Inflammatory macrophage treated with lipopolysaccharide for 4 hours (primary cell): ENCODE measurements around the gene GOLIM4.
A peak's percentile ranks its signal among the peaks of the same experiment; 100 is the strongest.

ENCODE experiments used
- DNase-seq: peaks from one replicate; pipeline ENCODE4 v3.0.0-alpha.2; 2020

The GOLIM4 gene

DNA sequence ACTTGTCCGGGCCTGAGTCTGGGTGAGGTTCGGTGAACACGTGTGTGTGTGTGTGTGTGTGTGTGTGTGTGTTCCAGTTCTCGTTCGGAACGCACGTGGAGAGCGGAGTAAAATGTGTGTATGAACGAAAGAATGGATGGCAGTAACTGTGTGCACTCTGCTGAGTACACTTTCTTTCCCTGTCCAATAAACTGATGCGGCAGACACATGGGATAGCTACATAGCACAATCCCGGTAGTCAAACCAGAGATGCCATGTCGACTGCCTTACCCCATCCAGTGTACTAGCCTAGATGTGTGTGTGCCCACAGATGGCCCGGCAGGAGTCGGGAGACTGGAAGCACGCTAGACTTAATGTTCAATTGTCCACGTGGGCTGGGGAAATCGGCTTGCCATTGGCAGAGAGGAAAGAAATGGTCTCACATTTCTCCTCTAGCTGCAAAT, 507 bp upstream of the GOLIM4 start:
- peak; percentile 65 for DNase-seq

DNA sequence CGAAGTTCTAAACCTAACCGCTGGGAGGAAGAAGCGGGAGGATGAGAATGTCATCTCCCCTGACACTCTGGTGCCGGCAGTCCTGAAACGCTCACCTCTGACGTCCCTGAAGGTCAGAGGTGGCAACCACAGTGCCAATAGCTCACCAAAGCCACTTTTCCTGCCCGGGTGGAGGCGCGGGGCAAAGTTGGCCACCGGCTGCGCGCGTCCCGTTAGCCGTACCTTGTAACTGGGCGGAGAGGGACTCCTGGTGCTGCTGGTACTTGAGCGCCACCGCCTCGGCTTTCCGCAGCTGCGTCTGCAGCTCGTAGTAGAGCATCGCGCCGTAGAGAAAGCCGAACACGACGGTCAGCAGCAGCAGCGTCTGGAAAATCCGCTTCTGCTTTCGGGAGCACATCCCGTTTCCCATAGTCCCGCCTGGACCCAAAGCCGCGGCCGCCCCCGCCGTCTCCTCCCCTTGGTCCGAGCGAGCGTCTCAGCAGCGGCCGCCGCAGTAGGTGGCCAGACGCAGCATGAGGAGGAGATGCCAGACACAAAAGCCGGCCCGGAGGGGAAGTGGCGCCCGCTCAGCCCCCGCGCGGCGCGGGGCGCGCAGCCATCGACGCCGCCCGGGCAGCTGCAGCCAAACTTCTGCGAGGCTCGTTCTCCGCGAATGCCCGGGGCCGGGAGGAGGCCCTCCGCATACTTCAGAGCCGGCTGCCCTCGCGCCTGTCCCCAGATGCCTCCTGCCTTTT, 680 bp downstream of the GOLIM4 start:
- peak; percentile 86 for DNase-seq

GRCh38 chr3:168094580-168094876, 1.2 kb downstream of the GOLIM4 start:
- DNase-seq = no peak

DNA sequence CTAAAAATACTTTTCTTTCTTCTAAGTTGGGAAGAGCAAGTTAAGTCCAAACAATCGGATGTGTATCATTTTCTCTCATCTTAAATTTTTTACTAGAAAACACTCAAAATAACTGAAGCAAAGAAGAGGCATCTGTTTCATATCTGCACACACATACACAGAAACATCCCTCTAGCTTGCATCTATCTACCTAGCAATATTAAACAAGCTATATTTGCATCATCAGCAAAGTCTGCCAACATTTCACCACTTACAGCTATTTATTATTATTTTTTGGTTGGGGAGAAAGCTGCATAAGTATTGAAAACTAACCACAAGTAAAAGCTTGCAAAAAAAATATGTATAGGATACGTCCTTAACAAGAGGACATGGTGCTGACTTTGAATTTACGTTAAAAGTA, 1.9 kb downstream of the GOLIM4 start:
- DNase-seq = no peak

GRCh38 chr3:168093229-168093628, 2.5 kb downstream of the GOLIM4 start:
- DNase-seq = no peak

DNA sequence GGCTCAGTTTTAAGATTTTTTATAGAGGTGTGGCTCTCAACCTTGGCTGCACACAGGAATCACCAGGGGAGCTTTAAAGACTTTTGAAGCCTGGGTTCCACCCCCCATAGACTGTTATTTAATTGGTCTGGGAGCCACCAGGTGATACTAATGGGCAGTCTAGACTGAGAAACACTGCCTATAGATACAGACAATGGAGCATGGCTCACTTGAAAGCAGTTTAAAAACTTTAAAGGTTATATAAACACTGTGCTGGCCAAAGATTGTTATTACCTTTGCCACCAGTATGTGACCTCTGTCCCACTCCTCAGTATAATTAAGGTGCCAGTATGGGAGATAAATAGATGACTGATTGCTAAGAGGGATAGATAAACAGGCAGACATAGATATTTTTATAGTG, 3.8 kb downstream of the GOLIM4 start:
- no peak for DNase-seq

DNA sequence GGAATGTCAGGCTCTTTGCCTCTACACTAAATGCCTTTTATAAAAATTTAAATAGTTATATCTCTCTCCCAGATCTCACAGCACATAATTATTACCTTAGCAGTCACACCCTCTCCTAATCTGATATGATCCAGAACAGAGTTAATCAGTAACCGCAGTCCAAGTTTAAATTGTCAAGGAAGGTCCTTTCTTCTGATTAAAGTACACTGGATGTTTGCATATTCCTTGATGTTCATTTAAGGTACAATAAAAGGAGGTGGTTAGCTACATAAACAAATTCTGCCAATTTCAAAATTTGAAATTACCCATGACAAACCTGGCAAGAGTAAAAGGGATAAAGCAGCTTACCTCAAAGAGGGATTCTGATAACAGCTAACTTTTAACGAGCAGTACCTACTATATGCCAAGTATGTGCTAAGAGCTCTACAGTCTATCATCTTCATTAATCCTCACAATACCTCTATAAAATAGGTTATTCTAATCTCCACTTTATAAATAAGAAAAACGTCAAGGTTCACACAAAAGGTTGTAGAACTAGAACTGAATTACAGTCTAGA, 4.3 kb downstream of the GOLIM4 start:
- DNase-seq = no peak

DNA sequence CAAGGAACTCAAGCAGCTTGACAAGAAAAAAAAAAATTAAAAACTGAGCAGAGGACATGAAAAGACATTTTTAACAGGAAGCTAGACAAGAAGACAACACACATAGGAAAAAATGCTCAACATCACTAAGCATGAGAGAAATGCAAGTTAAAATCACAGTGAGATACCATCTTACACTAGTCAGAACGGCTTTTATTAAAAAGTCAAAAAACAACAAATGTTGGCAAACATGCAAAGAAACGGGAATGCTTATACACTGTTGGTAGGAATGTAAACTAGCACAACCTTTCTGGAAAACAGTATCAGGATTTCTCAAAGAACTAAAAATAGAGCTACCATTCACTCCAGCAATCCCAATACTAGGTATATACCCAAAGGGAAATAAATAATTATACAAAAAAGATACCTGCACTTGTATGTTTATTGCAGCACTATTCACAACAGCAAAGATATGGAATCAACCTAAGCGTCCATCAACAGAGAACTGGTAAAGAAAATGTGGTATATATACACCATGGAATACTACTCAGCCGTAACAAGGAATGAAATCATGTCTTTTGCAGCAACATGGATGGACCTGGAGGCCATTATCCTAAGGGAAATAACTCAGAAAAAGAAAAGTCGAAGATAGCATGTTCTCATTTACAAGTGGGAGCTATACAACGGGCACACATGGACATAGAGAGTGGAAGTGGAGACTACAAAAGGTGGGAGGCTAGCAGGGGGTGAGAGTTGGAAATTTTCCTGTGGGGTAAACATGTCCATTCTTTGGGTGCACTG, 5.2 kb downstream of the GOLIM4 start:
- DNase-seq = no peak

- DNase-seq = no peak
Measured at GRCh38 chr3:168089179-168089771, 6.4 kb downstream of the GOLIM4 start.

DNA sequence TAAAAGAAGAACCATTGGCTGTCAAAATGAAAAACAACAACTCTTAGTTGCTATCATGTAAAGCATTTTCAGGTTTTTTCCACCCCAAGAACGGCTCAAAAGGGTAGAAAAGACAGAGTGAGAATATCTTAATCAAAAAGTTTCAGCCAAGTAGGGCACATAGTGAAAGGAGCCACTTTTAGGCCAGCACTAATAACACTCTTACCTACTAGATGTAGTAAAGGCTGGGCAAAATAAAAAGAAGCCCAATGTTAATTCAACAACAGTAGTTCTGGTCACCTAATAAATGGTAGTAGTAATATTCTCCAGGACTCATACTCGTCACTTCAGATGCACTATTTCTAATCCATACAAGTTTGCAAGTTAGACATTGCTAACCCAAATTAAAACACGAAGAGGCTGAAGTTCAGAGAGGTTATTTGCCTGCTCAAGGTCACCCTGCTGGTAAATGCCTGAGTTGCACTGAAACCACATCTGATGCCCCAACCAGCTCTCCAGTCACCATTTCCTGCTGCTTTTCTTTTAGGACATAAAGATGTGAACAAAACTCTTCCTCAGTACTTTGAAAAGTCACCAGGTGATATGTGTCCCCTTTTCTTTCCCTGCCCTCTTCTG, 7.5 kb downstream of the GOLIM4 start:
- DNase-seq = peak; percentile 24

GRCh38 chr3:168087539-168087938, 8.2 kb downstream of the GOLIM4 start:
- DNase-seq = no peak

DNA sequence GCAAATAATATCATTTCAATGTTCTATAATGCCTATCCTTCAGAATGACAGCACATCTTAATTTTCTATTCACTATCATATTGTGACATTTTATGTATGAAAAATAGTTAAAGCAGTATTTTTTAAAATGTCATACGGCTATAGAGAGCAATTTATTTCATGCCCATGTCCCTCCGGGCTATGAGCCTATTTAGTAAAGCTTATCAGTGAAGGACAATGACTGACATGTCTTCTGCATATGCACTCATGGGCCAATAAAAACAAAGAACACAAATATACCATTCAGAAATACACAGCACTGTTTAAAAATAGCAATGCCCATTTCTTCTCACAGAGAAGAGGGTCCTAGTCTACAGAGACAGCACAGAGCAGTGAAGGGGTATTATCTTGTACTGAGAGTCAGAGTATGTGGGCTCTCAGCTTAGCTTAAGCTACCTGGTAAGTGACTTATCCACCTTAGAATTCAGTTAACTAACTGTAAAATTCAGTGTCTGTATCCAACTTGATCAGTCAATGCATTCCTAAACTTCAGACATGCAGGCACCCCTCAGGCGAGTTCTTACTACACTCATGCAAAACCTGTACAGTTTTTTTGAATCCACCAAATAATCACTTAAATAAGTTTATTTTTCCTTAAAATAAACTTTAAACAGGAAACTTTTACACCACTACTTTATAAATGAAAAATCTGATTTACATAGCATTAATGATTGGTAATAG, 9.0 kb downstream of the GOLIM4 start:
- no peak for DNase-seq

DNA sequence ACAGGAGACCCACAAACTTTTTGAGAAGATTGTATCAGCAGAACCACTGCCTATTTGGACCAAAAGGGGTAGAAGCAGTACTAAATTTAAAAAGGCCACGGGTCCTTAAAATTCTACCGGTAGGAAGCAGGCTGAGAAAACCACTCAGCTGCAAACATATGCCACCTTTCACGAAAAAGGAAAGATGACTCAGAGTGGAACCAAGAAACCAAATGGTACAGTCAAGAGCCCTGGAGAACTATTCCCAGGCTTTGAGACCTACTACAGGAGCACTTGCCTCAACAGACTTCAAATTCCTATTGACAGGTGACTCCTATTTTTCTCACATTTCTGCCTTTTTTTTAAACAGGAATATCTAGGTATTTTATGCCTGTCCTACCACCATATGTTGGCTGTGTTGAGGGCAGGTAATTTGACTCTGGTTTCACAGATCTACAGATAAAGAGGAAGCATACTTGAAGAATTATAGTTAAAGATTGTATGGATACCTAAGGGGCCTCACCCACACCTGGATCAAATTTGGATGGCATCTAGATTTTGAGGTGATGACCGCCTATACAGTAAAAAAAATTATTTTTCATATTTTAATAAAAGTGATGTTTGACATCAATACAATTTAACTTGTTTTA, 10.1 kb downstream of the GOLIM4 start:
- no peak for DNase-seq

DNA sequence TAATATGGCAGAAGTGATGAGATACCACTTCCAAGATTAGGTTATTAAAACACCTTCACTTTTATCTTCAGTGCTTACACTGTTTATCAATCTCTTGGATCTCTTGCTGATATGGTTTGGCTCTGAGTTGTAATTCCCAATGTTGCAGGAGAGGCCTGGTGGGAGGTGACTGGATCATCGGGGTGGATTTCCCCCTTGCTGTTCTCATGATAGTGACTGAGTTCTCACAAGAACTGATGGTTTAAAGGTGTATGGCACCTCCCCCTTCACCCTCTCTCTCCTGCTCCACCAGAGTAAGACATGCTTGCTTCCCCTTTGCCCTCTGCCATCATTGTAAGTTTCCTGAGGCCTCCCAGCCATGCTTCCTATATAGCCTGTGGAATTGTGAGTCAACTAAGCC, 11.8 kb downstream of the GOLIM4 start:
- no peak for DNase-seq

DNA sequence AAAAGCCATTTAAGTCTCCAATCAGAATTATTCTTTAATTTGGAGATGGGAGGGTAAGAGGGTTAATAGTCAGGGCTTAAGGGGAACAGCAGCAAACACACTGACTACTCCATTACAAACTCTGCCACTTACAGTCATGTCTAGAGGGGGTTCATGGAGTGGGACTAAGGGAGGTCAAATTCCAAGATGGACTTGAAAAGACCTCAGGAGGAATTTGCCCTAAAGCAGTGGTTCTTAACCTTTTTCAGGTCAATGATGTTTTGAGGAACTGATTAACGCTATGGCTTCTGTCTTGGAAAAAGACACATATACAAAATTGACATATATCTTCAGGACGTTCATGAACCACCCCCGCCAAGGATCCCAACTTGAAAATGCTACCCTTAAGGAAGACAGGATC, 13.9 kb downstream of the GOLIM4 start:
- no peak for DNase-seq

DNA sequence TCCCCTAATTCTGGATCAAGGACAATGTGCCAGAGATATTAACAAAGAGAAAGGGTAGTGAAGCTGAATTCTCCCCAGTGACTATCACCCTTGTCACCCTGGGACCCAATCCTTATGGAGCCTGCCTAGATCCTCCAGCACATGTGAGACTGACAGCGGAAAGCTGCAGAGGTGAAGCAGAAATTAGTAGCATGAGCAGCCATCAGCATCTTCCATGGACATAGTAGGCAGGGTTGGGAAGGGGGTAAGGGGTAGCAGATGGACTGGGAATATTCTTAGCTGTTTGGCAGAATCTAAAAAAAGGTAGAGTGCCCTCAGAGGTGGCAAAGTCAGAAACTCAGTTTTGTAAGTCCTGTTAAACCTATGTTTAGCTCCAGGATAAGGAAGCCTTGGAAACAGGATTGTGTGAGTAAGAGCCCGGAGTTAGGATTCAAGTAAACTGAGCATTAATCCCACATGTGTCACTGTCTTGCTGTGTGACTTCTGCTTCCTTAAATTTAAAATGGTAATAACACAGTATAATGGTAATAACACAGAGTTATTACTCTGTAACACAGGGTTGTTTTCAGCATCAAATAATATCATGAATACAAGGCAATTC, 14.5 kb downstream of the GOLIM4 start:
- DNase-seq = no peak

DNA sequence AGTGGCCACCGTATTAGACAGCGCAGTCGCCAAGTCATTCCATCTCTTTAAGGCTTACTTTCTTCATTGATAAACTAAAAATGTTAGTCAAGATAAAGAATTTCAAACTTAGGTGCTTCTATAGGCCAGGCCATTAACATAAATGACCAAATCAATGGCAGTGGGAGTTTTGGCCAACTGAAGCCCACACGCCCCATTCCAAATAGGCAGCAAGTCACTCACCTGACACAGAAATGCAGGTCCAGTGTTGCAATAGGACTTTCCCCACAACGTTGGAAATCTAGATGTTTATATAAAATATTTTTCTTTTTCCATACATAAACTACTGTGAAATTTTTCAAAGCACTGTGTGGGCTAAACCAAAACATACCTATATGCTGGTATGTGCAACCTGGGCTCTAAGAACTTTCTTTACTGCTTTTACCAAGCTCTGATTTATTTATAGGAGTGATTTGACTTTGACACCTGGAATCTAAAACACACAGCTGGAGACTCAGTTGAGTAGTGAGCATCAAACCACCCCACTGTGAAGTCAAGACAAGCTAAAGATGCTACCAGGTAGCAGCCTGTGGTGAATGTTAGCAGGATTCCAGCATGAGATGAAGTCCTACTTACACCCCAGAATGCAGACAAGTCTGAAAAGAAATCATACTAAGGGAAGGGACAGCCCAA, 15.1 kb downstream of the GOLIM4 start:
- DNase-seq = no peak

DNA sequence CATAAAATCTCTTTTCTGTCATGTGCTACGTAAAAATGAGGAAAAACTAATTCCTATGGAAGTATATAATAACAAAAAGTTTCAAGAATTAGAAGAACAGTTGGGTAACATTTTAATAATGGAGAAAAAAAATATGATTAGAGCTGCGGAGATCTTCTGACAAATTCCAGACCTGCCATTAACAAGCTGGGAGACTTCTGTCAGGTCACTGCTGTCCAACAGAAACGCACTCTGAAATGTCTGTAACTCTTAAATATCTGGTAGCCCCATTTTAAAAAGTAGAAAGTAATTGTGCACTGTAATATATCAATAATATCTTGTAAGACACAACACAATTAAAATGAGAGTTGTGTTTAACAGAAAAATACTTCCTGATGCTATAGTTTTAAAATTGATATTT, 15.7 kb downstream of the GOLIM4 start:
- no peak for DNase-seq

DNA sequence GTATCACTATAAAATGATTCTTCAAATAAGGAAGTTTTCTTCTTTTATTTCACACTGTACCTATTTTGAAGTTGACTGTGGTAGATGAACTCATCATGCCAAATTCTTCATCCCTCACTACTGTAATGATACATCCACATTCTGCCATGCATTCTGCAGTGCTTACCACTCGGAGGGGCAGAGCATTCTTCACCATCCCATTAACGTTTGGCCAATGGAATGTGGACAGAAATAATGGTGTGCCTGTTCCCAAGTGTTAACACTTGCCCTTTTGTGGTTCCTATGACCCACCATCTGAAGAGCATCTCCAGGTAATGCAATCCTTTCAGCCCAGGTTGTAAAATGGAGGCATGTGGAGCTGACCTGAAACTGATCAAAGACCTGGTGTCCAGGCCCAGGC, 18.6 kb downstream of the GOLIM4 start:
- DNase-seq = no peak

DNA sequence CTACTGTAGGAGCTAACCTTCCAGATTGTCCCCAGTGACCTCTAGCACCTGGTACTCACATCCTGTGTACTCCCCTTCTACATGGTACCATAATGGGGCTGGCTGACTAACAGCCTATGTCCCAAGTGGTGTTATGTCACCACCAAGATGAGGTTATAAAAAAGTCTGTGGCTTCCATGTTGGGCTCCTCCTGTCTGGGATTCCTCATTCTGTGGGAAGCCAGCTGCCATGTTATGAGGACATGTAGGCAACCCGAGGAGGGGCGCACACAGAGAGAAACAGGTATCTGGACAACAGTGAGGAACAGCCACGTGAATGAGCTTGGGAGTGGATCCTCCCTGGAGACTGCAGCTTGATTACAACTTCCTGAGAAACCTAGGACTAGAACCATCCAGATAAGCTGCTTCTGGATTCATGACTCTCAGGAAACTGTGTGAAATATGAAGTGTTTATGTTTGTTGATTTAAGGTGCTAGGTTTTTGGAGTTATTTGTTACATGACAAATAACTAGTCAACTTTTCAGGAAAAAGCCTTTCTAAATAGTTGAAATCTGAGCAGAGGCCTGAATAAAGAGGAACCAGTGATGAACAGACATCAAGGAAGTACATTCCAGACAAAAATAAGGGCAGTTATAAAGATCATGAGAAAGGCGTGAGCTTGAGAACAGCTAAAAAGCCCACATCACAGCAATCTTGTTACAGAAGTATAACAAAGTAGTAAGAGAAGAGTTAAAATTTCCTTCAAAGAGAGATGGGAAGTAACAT, 21.7 kb downstream of the GOLIM4 start:
- peak; percentile 52 for DNase-seq

DNA sequence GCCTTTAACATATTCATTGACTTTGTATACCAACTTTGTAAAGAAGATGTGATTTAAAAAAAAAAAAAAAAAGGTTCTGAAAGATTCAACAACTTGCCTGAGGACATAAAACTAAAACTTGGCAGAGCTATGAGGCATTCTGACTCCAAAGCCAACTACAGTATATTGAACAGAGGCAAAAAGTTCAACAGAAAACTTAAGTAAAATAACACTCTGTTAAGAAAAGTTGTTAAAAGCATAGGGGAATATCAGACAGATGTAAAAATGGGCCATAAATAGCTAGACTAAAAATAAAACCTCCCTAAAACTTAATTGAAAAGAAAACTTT, 23.4 kb downstream of the GOLIM4 start:
- DNase-seq = no peak
